IMR-90 (cell line): Measurements from ENCODE around the gene SETDB1. TPM values are rescaled to one million over a fixed set of nuclear protein-coding genes. Genes with fewer than 3 reads are reported as not detected.

ENCODE experiments used
- ATAC-seq: fragments of 200-7000 bp; cut with Tn5 transposase; 2 replicates; pipeline ENCODE4 v1.9.1; 2020; ENCODE audit warnings: low read depth, mild to moderate bottlenecking, moderate library complexity
- BruUV-seq: library from RNA; stranded (reverse); fragments of 400-500 nt; replicated peaks from 2 replicates; lab custom pipeline; 2021; lab: Mats Ljungman, UMichigan
- CTCF ChIA-PET: fragments of 300-600 bp; formaldehyde crosslinking; extraction: SDS; loops from one replicate; lab custom pipeline; 2021; ENCODE audit warnings: antibody characterized with exemption; lab: Yijun Ruan, JAX
- POLR2A ChIA-PET: fragments of 300-600 bp; sonication (Branson Sonifier 250); formaldehyde crosslinking; loops from one replicate; lab custom pipeline; 2022; ENCODE audit warnings: antibody characterized with exemption; ENCODE audit not compliant: unreplicated experiment; lab: Charles Lee
- DNase-seq: peaks from one replicate; pipeline ENCODE4 v3.0.0; 2013
- H2AFZ ChIP-seq: replicated peaks from 2 replicates; pipeline ENCODE3; 2013; ENCODE audit warnings: low read length, mild to moderate bottlenecking; ENCODE audit not compliant: poor library complexity
- H2AK5ac ChIP-seq: 2 replicates; pipeline ENCODE4 v1.6.1; 2013; ENCODE audit warnings: low read depth, low read length, inconsistent platforms
- H2AK9ac ChIP-seq: replicated peaks from 2 replicates; pipeline ENCODE3; 2013; ENCODE audit warnings: mild to moderate bottlenecking, low read depth, low read length, moderate library complexity; ENCODE audit not compliant: poor library complexity
- H2BK120ac ChIP-seq: 2 replicates; pipeline ENCODE4 v1.6.1; 2013; ENCODE audit warnings: low read depth, low read length, inconsistent platforms
- H2BK15ac ChIP-seq: 3 replicates; pipeline ENCODE4 v1.6.1; 2013; ENCODE audit warnings: low read depth, low read length, inconsistent platforms
- H2BK20ac ChIP-seq: 2 replicates; pipeline ENCODE4 v1.6.1; 2013; ENCODE audit warnings: low read depth, mild to moderate bottlenecking, inconsistent platforms, low read length, moderate library complexity
- H2BK5ac ChIP-seq: 2 replicates; pipeline ENCODE4 v1.6.1; 2013; ENCODE audit warnings: mild to moderate bottlenecking, low read depth, low read length, inconsistent platforms; ENCODE audit not compliant: poor library complexity, severe bottlenecking
- H3K14ac ChIP-seq: replicated peaks from 2 replicates; pipeline ENCODE4 v1.6.1; 2013; ENCODE audit warnings: low read depth, low read length, inconsistent platforms
- H3K18ac ChIP-seq: 2 replicates; pipeline ENCODE4 v1.6.1; 2013; ENCODE audit warnings: low read depth, low read length, control low read depth
- H3K23ac ChIP-seq: 2 replicates; pipeline ENCODE4 v1.6.1; 2013; ENCODE audit warnings: low read depth, low read length, inconsistent platforms
- H3K27ac ChIP-seq: 2 replicates; pipeline ENCODE4 v1.5.1; 2013; ENCODE audit warnings: mild to moderate bottlenecking, control low read depth, low read length; ENCODE audit not compliant: insufficient read depth
- H3K27me3 ChIP-seq: 2 replicates; pipeline ENCODE4 v1.6.1; 2013; ENCODE audit warnings: low read length; ENCODE audit not compliant: control insufficient read depth, insufficient read depth
- H3K36me3 ChIP-seq: 2 replicates; pipeline ENCODE4 v1.6.1; 2013; ENCODE audit warnings: low read length, mixed read lengths; ENCODE audit not compliant: control insufficient read depth, insufficient read depth
- H3K4ac ChIP-seq: 2 replicates; pipeline ENCODE4 v1.6.1; 2013; ENCODE audit warnings: low read depth, low read length, inconsistent platforms
- H3K4me1 ChIP-seq: 2 replicates; pipeline ENCODE4 v1.6.1; 2013; ENCODE audit warnings: low read length, mixed read lengths; ENCODE audit not compliant: control insufficient read depth, insufficient read depth
- H3K4me2 ChIP-seq: 2 replicates; pipeline ENCODE4 v1.6.1; 2013; ENCODE audit warnings: low read depth, mild to moderate bottlenecking, control low read depth, low read length, moderate library complexity
- H3K4me3 ChIP-seq: 2 replicates; pipeline ENCODE4 v1.5.1; 2013; ENCODE audit warnings: low read depth, mild to moderate bottlenecking, control low read depth, low read length, moderate library complexity; ENCODE audit not compliant: insufficient read depth
- H3K56ac ChIP-seq: 2 replicates; pipeline ENCODE4 v1.6.1; 2013; ENCODE audit warnings: low read length, inconsistent platforms; ENCODE audit not compliant: insufficient read depth; ENCODE audit errors: extremely low read depth
- H3K79me1 ChIP-seq, 2 experiments: 2 replicates each; pipeline ENCODE4 v1.6.1; 2013; ENCODE audit warnings: low read length in 2 of 2, inconsistent platforms in 1 of 2, low read depth in 1 of 2
- H3K9ac ChIP-seq: 2 replicates; pipeline ENCODE4 v1.6.1; 2013; ENCODE audit warnings: low read depth, low read length, control low read depth
- H3K9me1 ChIP-seq: 2 replicates; pipeline ENCODE4 v1.6.1; 2013; ENCODE audit warnings: low read length, inconsistent platforms; ENCODE audit not compliant: insufficient read depth
- H3K9me3 ChIP-seq: 2 replicates; pipeline ENCODE4 v1.6.1; 2013; ENCODE audit warnings: low read length; ENCODE audit not compliant: control insufficient read depth, insufficient read depth
- H4K20me1 ChIP-seq: 2 replicates; pipeline ENCODE4 v1.6.1; 2013; ENCODE audit warnings: low read length, inconsistent platforms; ENCODE audit not compliant: insufficient read depth
- H4K5ac ChIP-seq: 2 replicates; pipeline ENCODE4 v1.6.1; 2013; ENCODE audit warnings: mild to moderate bottlenecking, low read depth, low read length, control low read depth
- H4K8ac ChIP-seq, 2 experiments: 2 replicates each; pipeline ENCODE4 v1.6.1; 2013; ENCODE audit warnings: low read depth in 2 of 2, low read length in 2 of 2, control low read depth in 1 of 2, inconsistent platforms in 1 of 2
- H4K91ac ChIP-seq: 2 replicates; pipeline ENCODE4 v1.6.1; 2013; ENCODE audit warnings: low read depth, low read length, inconsistent platforms; ENCODE audit not compliant: insufficient read depth
- CEBPB ChIP-seq: IDR thresholded peaks from 2 replicates; pipeline ENCODE4 v1.6.1; 2012; ENCODE audit warnings: low read depth, low read length, improper control_type of control experiment
- RAD21 ChIP-seq: IDR thresholded peaks from 2 replicates; pipeline ENCODE4 v1.6.1; 2012; ENCODE audit warnings: low read length, improper control_type of control experiment
- WGBS, 2 experiments: methylation state at CpG; one replicate each; pipeline versions ENCODE4 v1.1.5 to v1.1.7; 2013; ENCODE audit warnings: missing lambda C conversion rate in 2 of 2; ENCODE audit not compliant: insufficient read length in 1 of 2; ENCODE audit errors: extremely low coverage in 2 of 2; 5-methylcytosine and 5-hydroxymethylcytosine counted together
- dilution Hi-C: fragments of 300-500 bp; cut with HindIII; formaldehyde crosslinking; loops from one replicate; pipeline ENCODE4 v1.14.3; 2018; ENCODE audit warnings: low sequenced_read_pairs; ENCODE audit not compliant: unreplicated experiment
- in situ Hi-C: fragments of 300-500 bp; cut with MboI; formaldehyde crosslinking; loops from 3 replicates; pipeline ENCODE4 v1.14.3; 2019; ENCODE audit warnings: low sequenced_read_pairs, inconsistent platforms, mixed read lengths
- intact Hi-C: fragments of 100-400 bp; cut with micrococcal nuclease; formaldehyde crosslinking; loops from 2 replicates; pipeline ENCODE4 v1.10.0; 2022
- polyA plus RNA-seq, 3 experiments: library from polyadenylated mRNA; depleted of rRNA; stranded (reverse); fragments of >200 nt; gene quantifications; 2 replicates each; pipeline ENCODE4 v1.2.3, GENCODE V29; 2012; ENCODE audit warnings: low replicate concordance in 1 of 3
- total RNA-seq: library from RNA; depleted of rRNA; stranded (reverse); fragments of >200 nt; gene quantifications from 2 replicates; pipeline ENCODE4 v1.2.3, GENCODE V29; 2012

The SETDB1 gene
- total and polyA plus RNA-seq, 2 of the 4 experiments (the other 2 are of a cell fraction), result 18.7 to 22.9 TPM

GRCh38 chr1:150981177-150981804 lies 55.1 kb downstream of the SETDB1 start:
- Histone ChIP-seq H3K36me3 (no peaks in the 10 kb centered on the region), H3K79me1 (peaks cover 0 to 4% of the 10 kb centered on the region in 2 experiments; a peak in 1 of 4 replicates), H3K4me1 (peaks cover 20% of the 10 kb centered on the region), H4K91ac (no peak overlapping the region), H3K23ac (no peak overlapping the region), H2AFZ (peak overlapping the region; percentile 84), H3K4me3 (no peak overlapping the region), H3K27ac (no peak overlapping the region), H3K56ac (no peak overlapping the region), H2BK5ac (no peak overlapping the region), H3K9me3 (no peaks in the 10 kb centered on the region), H4K8ac (no peak overlapping the region), H3K9me1 (peaks cover 10% of the 10 kb centered on the region), H3K27me3 (peaks cover 2% of the 10 kb centered on the region; the same call in 1 of the 2 replicates), H4K5ac (no peak overlapping the region), H3K9ac (no peak overlapping the region), H3K4ac (no peak overlapping the region), H4K20me1 (no peaks in the 10 kb centered on the region), H3K18ac (no peak overlapping the region), H2BK120ac (no peak overlapping the region), H3K4me2 (no peak overlapping the region), H2AK5ac (no peak overlapping the region), H2AK9ac (peak overlapping the region; percentile 73), H3K14ac (no peak overlapping the region), H2BK20ac (no peak overlapping the region), H2BK15ac (no peak overlapping the region)
- dilution Hi-C loops (no loop called here), intact Hi-C loops (no loop called here), in situ Hi-C loops (no loop called here)
- ChIA-PET CTCF (interaction anchor here (1.9 kb wide), 1 partner anchor 25 kb away, joined by 4 read pairs; the partner anchor contains the start of gene MINDY1), POLR2A (no interaction called here)
- WGBS, 2 experiments, result 80% methylated on average over 2 of the region's 6 CpGs; no CpG with 5 or more reads in 1 of the 2 experiments
- TF ChIP-seq RAD21, result no peak
- TF ChIP-seq CEBPB, result peak; percentile 20; the same call in 1 of the 2 replicates
- BruUV-seq, result no TSS peak
- peak; percentile 38 for ATAC-seq
- no peak for DNase-seq
